HAP-1 (cell line): ENCODE data around the gene VTCN1.

Experiments
- DNase-seq, 2 experiments: peaks; one replicate each; pipeline ENCODE4 v3.0.0-alpha.2; 2016 to 2020; ENCODE audit warnings: low spot score in 2 of 2
- H3K27me3 ChIP-seq: fragments of 250-450 bp; sonication (Bioruptor Pico); 2 replicates; pipeline ENCODE4 v1.5.1; 2020; ENCODE audit warnings: low read depth, mild to moderate bottlenecking, moderate library complexity
- H3K36me3 ChIP-seq: fragments of 250-450 bp; sonication (Bioruptor Pico); replicated peaks from 2 replicates; pipeline ENCODE4 v1.5.1; 2020; ENCODE audit warnings: mild to moderate bottlenecking
- H3K4me1 ChIP-seq: fragments of 250-450 bp; sonication (Bioruptor Pico); 2 replicates; pipeline ENCODE4 v1.5.1; 2020; ENCODE audit warnings: mild to moderate bottlenecking
- H3K4me3 ChIP-seq: fragments of 250-450 bp; sonication (Bioruptor Pico); 2 replicates; pipeline ENCODE4 v1.5.1; 2020; ENCODE audit warnings: mild to moderate bottlenecking, moderate library complexity
- H3K9me3 ChIP-seq: fragments of 250-450 bp; sonication (Bioruptor Pico); 2 replicates; pipeline ENCODE4 v1.5.1; 2020; ENCODE audit warnings: mild to moderate bottlenecking, moderate library complexity
- in situ Hi-C: fragments of 300-500 bp; cut with MboI; formaldehyde crosslinking; loops from 3 replicates; pipeline ENCODE4 v1.14.3; 2020; ENCODE audit warnings: low sequenced_read_pairs, inconsistent platforms, mixed read lengths

Gene VTCN1

GRCh38 chr1:117231748-117232373, 21.1 kb upstream of the VTCN1 start:
- Histone ChIP-seq H3K36me3 (no peaks in the 10 kb centered on the region), H3K4me1 (no peaks in the 10 kb centered on the region), H3K9me3 (no peaks in the 10 kb centered on the region), H3K27me3 (no peaks in the 10 kb centered on the region), H3K4me3 (no peak overlapping the region)
- no peak for DNase-seq
- in situ Hi-C loops, result no loop called here

DNA sequence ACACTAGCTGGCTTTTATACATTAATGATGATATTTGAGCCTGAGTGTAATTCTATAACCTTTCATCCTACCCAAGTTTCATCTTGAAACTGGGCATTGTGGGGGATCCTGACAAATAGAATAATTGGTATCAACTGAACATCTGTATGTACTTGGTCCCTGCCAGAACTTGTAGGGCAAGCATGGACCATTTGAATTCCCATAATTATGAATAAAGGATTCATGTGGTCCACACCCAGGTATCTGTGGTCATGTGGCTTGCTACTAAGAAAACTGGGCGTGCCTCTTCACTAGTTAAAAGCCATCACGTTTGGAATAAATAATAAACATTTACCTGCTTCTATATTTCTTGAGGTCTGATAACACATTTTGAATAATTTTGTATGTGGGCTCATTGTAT, 20.6 kb upstream of the VTCN1 start:
- Histone ChIP-seq H3K36me3 (no peaks in the 10 kb centered on the region), H3K9me3 (no peaks in the 10 kb centered on the region), H3K4me3 (no peak overlapping the region), H3K4me1 (no peaks in the 10 kb centered on the region), H3K27me3 (no peaks in the 10 kb centered on the region)
- DNase-seq, result no peak
- in situ Hi-C loops, result no loop called here

DNA sequence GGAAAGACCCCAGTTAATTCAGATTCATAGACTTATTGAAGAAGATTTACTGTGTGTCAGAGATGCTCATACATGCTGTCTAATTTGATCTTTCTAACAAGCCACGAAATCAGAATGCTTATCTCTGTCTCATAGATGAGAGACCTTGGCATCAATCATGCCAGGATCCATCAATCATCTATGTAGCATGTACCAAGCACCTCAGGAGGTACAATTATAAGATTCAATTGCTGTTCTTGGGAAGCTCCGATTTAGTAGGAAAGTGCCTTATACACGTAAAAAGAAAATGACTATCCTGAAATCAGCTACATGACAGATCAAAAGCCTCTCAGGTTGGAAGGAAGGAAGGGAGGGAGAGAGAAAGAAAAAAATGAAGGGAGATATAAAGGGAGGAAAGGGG, 18.5 kb upstream of the VTCN1 start:
- in situ Hi-C loops, result no loop called here
- Histone ChIP-seq H3K4me3 (no peak overlapping the region), H3K36me3 (no peaks in the 10 kb centered on the region), H3K9me3 (no peaks in the 10 kb centered on the region), H3K4me1 (no peaks in the 10 kb centered on the region), H3K27me3 (no peaks in the 10 kb centered on the region)
- DNase-seq, result no peak

GRCh38 chr1:117225931-117226330, 15.2 kb upstream of the VTCN1 start:
- Histone ChIP-seq H3K36me3 (no peaks in the 10 kb centered on the region), H3K4me3 (no peak overlapping the region), H3K27me3 (no peaks in the 10 kb centered on the region), H3K9me3 (no peaks in the 10 kb centered on the region), H3K4me1 (no peaks in the 10 kb centered on the region)
- no peak for DNase-seq
- in situ Hi-C loops, result no loop called here

DNA sequence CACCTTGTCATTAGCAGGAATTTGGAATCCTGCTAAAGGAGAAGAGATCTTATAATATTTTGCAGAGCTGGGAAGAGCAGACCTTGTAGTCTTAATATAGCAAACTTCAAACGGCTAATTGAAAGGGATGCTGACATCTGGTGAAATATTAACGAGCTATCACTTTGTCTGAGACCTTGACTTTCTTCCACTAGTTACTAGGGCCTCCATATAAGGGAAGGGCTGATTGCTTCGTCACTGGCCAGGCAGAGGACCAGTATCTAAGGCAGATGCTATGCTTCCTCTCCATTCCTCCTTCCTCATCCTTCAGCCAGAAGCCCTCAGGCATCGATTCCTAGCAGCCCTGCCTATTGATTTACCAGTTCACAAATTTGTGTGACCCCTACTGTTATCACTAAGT, 6.0 kb upstream of the VTCN1 start:
- Histone ChIP-seq H3K4me1 (no peaks in the 10 kb centered on the region), H3K9me3 (no peaks in the 10 kb centered on the region), H3K36me3 (no peaks in the 10 kb centered on the region), H3K27me3 (no peaks in the 10 kb centered on the region), H3K4me3 (no peak overlapping the region)
- in situ Hi-C loops, result no loop called here
- DNase-seq, result no peak

DNA sequence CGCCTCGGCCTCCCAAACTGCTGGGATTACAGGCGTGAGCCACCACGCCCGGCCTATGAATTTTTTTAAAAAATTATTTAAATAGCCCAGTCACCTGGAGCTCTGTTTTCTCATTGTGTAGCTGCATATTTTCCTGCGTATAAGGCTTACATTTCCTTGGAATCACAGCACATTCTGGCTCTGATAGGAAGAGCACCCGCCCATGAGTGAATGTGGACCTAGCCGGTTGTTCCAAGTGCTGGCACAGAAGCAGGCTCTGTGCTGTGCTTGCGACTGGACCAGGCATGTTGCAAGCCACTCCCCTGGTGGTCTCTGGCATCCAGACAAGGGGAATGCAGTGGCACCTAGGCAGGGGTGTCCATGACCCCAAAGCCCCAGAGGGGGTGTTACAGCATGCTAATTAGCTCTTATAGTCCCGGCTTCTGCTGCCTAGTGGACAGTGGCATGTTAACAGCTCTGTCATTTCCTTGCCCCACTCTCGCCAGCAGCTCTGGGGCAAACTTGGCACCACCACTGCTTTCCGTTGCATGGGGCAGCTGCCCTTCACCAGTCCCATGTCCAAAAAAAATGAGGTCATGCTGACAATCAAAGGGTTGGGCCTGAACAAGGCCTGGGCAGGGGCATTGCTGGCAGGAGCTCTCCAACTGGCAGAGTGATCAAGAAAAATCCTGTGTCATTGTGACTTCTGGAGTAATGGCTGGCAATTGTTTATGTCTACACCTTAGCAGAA, 5.2 kb upstream of the VTCN1 start:
- DNase-seq, result no peak
- no peaks in the 10 kb centered on the region for H3K4me1 ChIP-seq
- H3K9me3 ChIP-seq, result no peaks in the 10 kb centered on the region
- H3K36me3 ChIP-seq, result no peaks in the 10 kb centered on the region
- in situ Hi-C loops, result no loop called here
- H3K27me3 ChIP-seq, result no peaks in the 10 kb centered on the region
- H3K4me3 ChIP-seq, result no peak overlapping the region

DNA sequence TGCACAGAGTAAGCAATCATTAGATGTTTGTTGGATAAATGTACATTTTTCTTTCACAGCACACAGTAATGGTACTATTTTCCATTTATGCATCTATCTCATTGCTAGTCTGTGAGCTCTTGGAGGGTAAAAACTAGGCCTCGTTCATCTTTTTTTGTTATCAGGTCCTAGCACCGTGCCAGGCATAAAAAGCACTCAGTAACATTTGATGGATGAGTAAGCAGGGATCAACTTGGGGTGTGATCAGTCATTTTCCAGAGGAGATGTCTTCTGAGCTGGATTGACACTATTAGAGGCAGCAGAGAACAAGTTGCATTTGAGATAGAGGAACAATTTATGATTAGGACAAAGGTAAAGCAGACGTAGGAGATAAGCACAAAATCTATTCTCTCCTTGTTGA, 4.3 kb upstream of the VTCN1 start:
- Histone ChIP-seq H3K27me3 (no peaks in the 10 kb centered on the region), H3K4me1 (no peaks in the 10 kb centered on the region), H3K9me3 (no peaks in the 10 kb centered on the region), H3K4me3 (no peak overlapping the region), H3K36me3 (no peaks in the 10 kb centered on the region)
- DNase-seq, result no peak
- in situ Hi-C loops, result no loop called here

GRCh38 chr1:117213046-117213445, 2.3 kb upstream of the VTCN1 start:
- H3K36me3 ChIP-seq, result no peaks in the 10 kb centered on the region
- DNase-seq, result no peak
- no peaks in the 10 kb centered on the region for H3K27me3 ChIP-seq
- H3K9me3 ChIP-seq, result no peaks in the 10 kb centered on the region
- in situ Hi-C loops, result no loop called here
- no peaks in the 10 kb centered on the region for H3K4me1 ChIP-seq
- no peak overlapping the region for H3K4me3 ChIP-seq

GRCh38 chr1:117210386-117210785, 341 bp downstream of the VTCN1 start:
- H3K4me3 ChIP-seq, result no peak overlapping the region
- H3K36me3 ChIP-seq, result no peaks in the 10 kb centered on the region
- in situ Hi-C loops, result no loop called here
- no peaks in the 10 kb centered on the region for H3K4me1 ChIP-seq
- no peaks in the 10 kb centered on the region for H3K27me3 ChIP-seq
- no peak for DNase-seq
- no peaks in the 10 kb centered on the region for H3K9me3 ChIP-seq

GRCh38 chr1:117209094-117209493, 1.6 kb downstream of the VTCN1 start:
- Histone ChIP-seq H3K36me3 (no peaks in the 10 kb centered on the region), H3K4me3 (no peak overlapping the region), H3K27me3 (no peaks in the 10 kb centered on the region), H3K9me3 (no peaks in the 10 kb centered on the region), H3K4me1 (no peaks in the 10 kb centered on the region)
- in situ Hi-C loops, result no loop called here
- DNase-seq, result no peak

GRCh38 chr1:117208580-117208979, 2.1 kb downstream of the VTCN1 start:
- in situ Hi-C loops, result no loop called here
- H3K36me3 ChIP-seq, result no peaks in the 10 kb centered on the region
- no peak for DNase-seq
- no peak overlapping the region for H3K4me3 ChIP-seq
- no peaks in the 10 kb centered on the region for H3K4me1 ChIP-seq
- H3K9me3 ChIP-seq, result no peaks in the 10 kb centered on the region
- no peaks in the 10 kb centered on the region for H3K27me3 ChIP-seq

GRCh38 chr1:117205368-117205767, 5.4 kb downstream of the VTCN1 start:
- Histone ChIP-seq H3K9me3 (no peaks in the 10 kb centered on the region), H3K4me3 (no peak overlapping the region), H3K27me3 (no peaks in the 10 kb centered on the region), H3K36me3 (no peaks in the 10 kb centered on the region), H3K4me1 (no peaks in the 10 kb centered on the region)
- DNase-seq, result no peak
- in situ Hi-C loops, result no loop called here

GRCh38 chr1:117201808-117202207, 8.9 kb downstream of the VTCN1 start:
- Histone ChIP-seq H3K36me3 (no peaks in the 10 kb centered on the region), H3K27me3 (no peaks in the 10 kb centered on the region), H3K4me3 (no peak overlapping the region), H3K9me3 (no peaks in the 10 kb centered on the region), H3K4me1 (no peaks in the 10 kb centered on the region; the same call in 1 of the 2 replicates)
- no peak for DNase-seq
- in situ Hi-C loops, result no loop called here

- in situ Hi-C loops, result no loop called here
- Histone ChIP-seq H3K4me3 (no peak overlapping the region), H3K4me1 (no peaks in the 10 kb centered on the region; the same call in 1 of the 2 replicates), H3K36me3 (no peaks in the 10 kb centered on the region), H3K27me3 (no peaks in the 10 kb centered on the region), H3K9me3 (no peaks in the 10 kb centered on the region)
- DNase-seq, result no peak
These were observed 12.6 kb downstream of the VTCN1 start for GRCh38 chr1:117198097-117198496.

DNA sequence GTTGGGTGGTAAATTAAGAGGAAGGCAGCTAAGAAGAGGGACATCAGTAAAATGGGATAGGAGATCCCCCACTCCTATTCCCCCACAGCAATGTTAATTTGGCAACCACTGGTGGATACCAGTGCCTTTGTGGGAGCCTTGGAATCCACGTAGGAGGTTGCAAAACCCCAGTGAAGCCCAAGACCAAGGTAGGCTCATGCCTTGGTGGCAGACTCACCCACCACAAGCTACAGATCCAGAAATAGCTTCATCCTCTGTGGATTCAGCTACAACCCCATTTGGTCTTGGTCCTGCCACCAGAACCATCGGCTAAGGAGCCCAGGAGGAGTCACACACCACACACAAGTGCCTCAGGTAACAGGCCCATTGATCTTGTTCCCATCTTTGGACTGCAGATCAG, 21.0 kb downstream of the VTCN1 start:
- in situ Hi-C loops, result no loop called here
- Histone ChIP-seq H3K36me3 (no peaks in the 10 kb centered on the region), H3K4me3 (no peak overlapping the region), H3K27me3 (0 out of 2 replicates have a peak, but pooled peaks cover 4% of the 10 kb centered on the region), H3K9me3 (no peaks in the 10 kb centered on the region), H3K4me1 (no peaks in the 10 kb centered on the region)
- DNase-seq, result no peak
